DND-41 (cell line): ENCODE results near the gene RAB26.
A peak's percentile ranks its signal among the peaks of the same experiment; 100 is the strongest.

Experiments
- ATAC-seq: fragments of 200-7000 bp; cut with Tn5 transposase; 3 replicates; pipeline ENCODE4 v1.9.1; 2021; ENCODE audit warnings: low read depth; ENCODE audit not compliant: insufficient read depth
- DNase-seq: peaks from one replicate; pipeline ENCODE4 v3.0.0-alpha.2; 2020
- H2AFZ ChIP-seq: 2 replicates; pipeline ENCODE4 v1.6.0; 2012; ENCODE audit warnings: low read depth, low read length
- H3K27ac ChIP-seq: 2 replicates; pipeline ENCODE4 v1.5.1; 2012; ENCODE audit warnings: low read length, inconsistent platforms
- H3K27me3 ChIP-seq: fragments of 200-600 bp; sonication (generic); 2 replicates; pipeline ENCODE4 v1.6.0; 2012; ENCODE audit warnings: low read length, mild to moderate bottlenecking, inconsistent platforms; ENCODE audit not compliant: insufficient read depth, poor library complexity
- H3K36me3 ChIP-seq: 2 replicates; pipeline ENCODE4 v1.5.1; 2012; ENCODE audit warnings: low read length, inconsistent platforms; ENCODE audit not compliant: insufficient read depth
- H3K4me1 ChIP-seq: 2 replicates; pipeline ENCODE4 v1.5.1; 2012; ENCODE audit warnings: mild to moderate bottlenecking, low read length; ENCODE audit not compliant: insufficient read depth
- H3K4me2 ChIP-seq: 2 replicates; pipeline ENCODE4 v1.6.0; 2012; ENCODE audit warnings: mild to moderate bottlenecking, moderate library complexity, low read length, inconsistent platforms; ENCODE audit not compliant: insufficient read depth
- H3K4me3 ChIP-seq, 2 experiments: fragments of 200-600 bp in 1 of 2; shearing (Covaris generic) in 1 of 2; 2 replicates each; pipeline ENCODE4 v1.5.1; 2012 to 2016; ENCODE audit warnings: inconsistent platforms in 2 of 2, low read length in 2 of 2, mild to moderate bottlenecking in 2 of 2, low read depth in 1 of 2, moderate library complexity in 1 of 2
- H3K79me2 ChIP-seq: 2 replicates; pipeline ENCODE4 v1.6.0; 2012; ENCODE audit warnings: low read length, inconsistent platforms; ENCODE audit not compliant: insufficient read depth
- H3K9ac ChIP-seq: 2 replicates; pipeline ENCODE4 v1.6.0; 2012; ENCODE audit warnings: low read depth, mild to moderate bottlenecking, inconsistent platforms, low read length, moderate library complexity
- H3K9me3 ChIP-seq: 2 replicates; pipeline ENCODE4 v1.5.1; 2012; ENCODE audit warnings: low read length, moderate library complexity, mild to moderate bottlenecking, inconsistent platforms; ENCODE audit not compliant: insufficient read depth, severe bottlenecking
- H4K20me1 ChIP-seq: 2 replicates; pipeline ENCODE4 v1.6.0; 2012; ENCODE audit warnings: low read length; ENCODE audit not compliant: insufficient read depth
- EZH2 ChIP-seq: IDR thresholded peaks from 3 replicates; pipeline ENCODE4 v1.6.1; 2012; ENCODE audit warnings: borderline replicate concordance, low read depth, mild to moderate bottlenecking, moderate library complexity, low read length, inconsistent platforms; ENCODE audit not compliant: severe bottlenecking
- TF ChIP-seq, protein P1 (sequence below): IDR thresholded peaks from 2 replicates; pipeline ENCODE4 v1.5.1; 2012; ENCODE audit warnings: borderline replicate concordance, low read length, moderate library complexity, mild to moderate bottlenecking; ENCODE audit not compliant: poor library complexity, severe bottlenecking; ENCODE audit errors: extremely low read depth

The RAB26 gene

DNA sequence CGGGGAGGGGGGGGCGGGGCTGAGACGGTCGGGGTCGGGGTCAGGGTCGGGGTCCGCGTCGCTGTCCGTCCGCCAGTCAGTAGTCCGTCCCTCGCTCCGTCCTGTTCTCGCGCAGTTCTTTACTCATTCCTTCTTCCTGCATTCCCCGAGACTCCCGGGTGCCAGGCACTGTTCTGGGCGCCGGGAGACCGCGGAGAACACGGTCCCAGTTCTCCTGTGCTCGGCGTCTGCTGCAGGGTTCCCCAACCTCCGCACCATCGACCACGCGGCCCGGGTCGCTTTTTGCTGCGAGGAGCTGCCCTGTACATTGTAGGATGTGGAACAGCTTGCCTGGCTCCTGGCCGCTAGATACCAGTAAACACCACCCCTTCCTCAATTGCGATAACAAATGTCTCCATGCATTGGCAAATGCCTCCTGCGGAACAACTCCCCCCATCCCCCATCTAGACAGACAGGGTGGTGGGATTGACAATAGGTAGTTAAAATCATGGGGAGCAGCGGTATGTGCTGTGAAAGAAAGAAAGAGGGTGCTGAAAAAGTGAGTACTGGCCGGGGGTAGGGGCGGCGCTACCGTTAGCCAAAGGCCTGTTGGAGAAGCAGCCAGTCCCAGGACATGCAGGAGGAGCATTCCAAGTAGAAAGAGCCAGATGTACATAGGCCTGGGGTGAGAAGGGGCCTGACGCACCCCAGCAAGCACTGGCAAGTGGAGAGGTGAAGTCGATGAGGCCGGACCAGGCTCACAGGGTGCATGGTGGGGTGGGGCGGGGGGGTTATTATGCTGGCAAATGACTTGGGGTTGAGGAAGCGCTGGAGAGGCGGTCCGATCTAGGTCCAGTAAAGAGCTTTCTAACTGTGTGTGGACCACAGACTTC, 7.8 kb downstream of the RAB26 start:
- TF ChIP-seq, protein P1, sequence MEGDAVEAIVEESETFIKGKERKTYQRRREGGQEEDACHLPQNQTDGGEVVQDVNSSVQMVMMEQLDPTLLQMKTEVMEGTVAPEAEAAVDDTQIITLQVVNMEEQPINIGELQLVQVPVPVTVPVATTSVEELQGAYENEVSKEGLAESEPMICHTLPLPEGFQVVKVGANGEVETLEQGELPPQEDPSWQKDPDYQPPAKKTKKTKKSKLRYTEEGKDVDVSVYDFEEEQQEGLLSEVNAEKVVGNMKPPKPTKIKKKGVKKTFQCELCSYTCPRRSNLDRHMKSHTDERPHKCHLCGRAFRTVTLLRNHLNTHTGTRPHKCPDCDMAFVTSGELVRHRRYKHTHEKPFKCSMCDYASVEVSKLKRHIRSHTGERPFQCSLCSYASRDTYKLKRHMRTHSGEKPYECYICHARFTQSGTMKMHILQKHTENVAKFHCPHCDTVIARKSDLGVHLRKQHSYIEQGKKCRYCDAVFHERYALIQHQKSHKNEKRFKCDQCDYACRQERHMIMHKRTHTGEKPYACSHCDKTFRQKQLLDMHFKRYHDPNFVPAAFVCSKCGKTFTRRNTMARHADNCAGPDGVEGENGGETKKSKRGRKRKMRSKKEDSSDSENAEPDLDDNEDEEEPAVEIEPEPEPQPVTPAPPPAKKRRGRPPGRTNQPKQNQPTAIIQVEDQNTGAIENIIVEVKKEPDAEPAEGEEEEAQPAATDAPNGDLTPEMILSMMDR = no peak
- no peak for TF ChIP-seq EZH2
- Histone ChIP-seq H3K9me3 (no peaks in the 10 kb centered on the region), H3K4me3 (peak overlapping the region; percentile 44 to 95), H3K27me3 (no peaks in the 10 kb centered on the region), H2AFZ (peak overlapping the region; percentile 54), H3K4me2 (peak overlapping the region; percentile 72), H3K9ac (peak overlapping the region; percentile 79), H3K36me3 (peaks cover 42% of the 10 kb centered on the region), H3K27ac (peak overlapping the region; percentile 74), H3K79me2 (peaks cover 85% of the 10 kb centered on the region), H3K4me1 (peaks cover 55% of the 10 kb centered on the region), H4K20me1 (peaks cover 87% of the 10 kb centered on the region)
- DNase-seq = peak; percentile 31
- ATAC-seq = no peak

DNA sequence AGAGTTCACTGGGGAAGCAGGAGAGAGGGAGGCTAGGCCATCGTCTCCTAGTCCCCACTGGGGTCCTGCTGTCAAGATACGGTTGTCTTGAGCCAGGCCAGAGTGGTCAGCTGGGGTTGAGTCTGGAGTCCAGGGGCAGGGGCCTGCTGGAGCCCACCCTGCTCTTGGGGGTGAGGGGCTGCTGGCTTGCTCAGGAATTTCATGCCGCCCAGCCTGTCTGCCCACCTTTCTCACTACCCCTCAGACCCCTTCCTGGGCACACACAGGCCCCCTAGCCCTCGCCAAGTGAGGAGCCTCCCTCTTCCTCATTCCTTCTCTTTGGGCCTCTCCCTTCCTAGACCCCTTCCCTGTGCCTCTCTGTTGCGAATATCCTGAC, 8.4 kb downstream of the RAB26 start:
- H3K27me3 ChIP-seq = no peaks in the 10 kb centered on the region
- H3K79me2 ChIP-seq = peaks cover 87% of the 10 kb centered on the region
- peak overlapping the region; percentile 17 to 95; a peak in 3 of 4 replicates for H3K4me3 ChIP-seq
- peaks cover 85% of the 10 kb centered on the region for H4K20me1 ChIP-seq
- peaks cover 36% of the 10 kb centered on the region for H3K36me3 ChIP-seq
- TF ChIP-seq EZH2 = no peak
- TF ChIP-seq, protein P1 = no peak
- H3K9ac ChIP-seq = peak overlapping the region; percentile 79
- peak overlapping the region; percentile 74 for H3K27ac ChIP-seq
- H2AFZ ChIP-seq = no peak overlapping the region
- ATAC-seq = no peak
- no peaks in the 10 kb centered on the region for H3K9me3 ChIP-seq
- no peak for DNase-seq
- peaks cover 54% of the 10 kb centered on the region for H3K4me1 ChIP-seq
- H3K4me2 ChIP-seq = peak overlapping the region; percentile 72

DNA sequence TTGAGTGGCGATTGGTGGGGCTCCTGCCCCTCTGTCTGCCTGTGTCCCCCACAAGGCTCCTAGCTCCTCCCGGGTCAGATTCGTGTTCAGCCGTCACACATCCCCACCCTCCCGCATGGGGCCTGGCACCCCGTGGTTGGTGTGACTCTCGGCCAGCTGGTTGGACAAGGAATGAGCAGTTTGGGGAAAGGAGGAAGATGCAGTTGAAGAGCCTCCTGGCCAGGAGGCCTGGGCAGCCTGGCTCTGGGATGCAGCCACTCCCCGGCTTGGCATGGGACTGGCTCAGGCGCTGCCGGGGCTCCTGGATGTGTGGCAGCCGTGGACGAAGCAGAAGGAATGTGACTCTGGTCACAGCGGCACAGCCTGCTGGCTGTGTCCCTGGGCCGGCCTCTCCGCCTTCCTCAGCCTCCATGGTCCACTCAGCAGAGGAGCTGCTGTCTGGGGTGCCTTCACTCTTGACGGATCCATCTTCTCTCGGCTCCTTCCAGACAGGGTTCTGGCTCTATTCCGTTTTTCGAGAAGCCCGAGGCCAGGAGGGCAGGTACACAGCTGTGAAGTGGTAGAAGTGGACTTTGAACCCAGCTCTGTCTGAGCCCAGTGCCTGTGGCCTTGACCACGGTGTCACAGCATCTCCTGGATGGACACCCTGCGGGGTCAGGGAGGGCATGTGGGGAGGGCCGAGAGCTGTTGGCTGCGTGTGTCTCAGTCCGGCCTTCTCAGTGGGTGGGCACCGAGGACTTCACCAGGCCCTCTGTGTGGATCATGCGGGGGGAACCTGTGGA, 9.2 kb downstream of the RAB26 start:
- H3K4me2 ChIP-seq = peak overlapping the region; percentile 72
- ATAC-seq = no peak
- peak overlapping the region in 1 of 2 experiments; percentile 95; a peak in 3 of 4 replicates for H3K4me3 ChIP-seq
- no peaks in the 10 kb centered on the region for H3K27me3 ChIP-seq
- no peak for DNase-seq
- H3K79me2 ChIP-seq = peaks cover 92% of the 10 kb centered on the region
- H3K27ac ChIP-seq = peak overlapping the region; percentile 74
- no peaks in the 10 kb centered on the region for H3K9me3 ChIP-seq
- H3K36me3 ChIP-seq = peaks cover 39% of the 10 kb centered on the region
- peak overlapping the region; percentile 79 for H3K9ac ChIP-seq
- TF ChIP-seq, protein P1 = no peak
- no peak for TF ChIP-seq EZH2
- H3K4me1 ChIP-seq = peaks cover 46% of the 10 kb centered on the region
- H4K20me1 ChIP-seq = peaks cover 86% of the 10 kb centered on the region
- no peak overlapping the region for H2AFZ ChIP-seq
